Tibial nerve (tissue), 4 donors: ENCODE measurements around the gene COX7C. TPM values are rescaled to one million over a fixed set of nuclear protein-coding genes. Genes with fewer than 3 reads are reported as not detected.
A peak's percentile ranks its signal among the peaks of the same experiment; 100 is the strongest.
"Not testable (repeated sequence)": the region's sequence is repeated elsewhere in the genome, so short reads cannot be mapped to it uniquely, and the experiment has no call there.

ENCODE experiments used
- DNase-seq, 2 donors: peaks; one replicate each; pipeline ENCODE4 v3.0.0-alpha.2; 2019; ENCODE audit warnings: low spot score in 2 of 2
- H3K27ac ChIP-seq, 4 donors: fragments of 200-600 bp; sonication (generic) in 3 of 4; one replicate each; pipeline ENCODE4 v1.5.1; 2017 to 2019; ENCODE audit warnings: mild to moderate bottlenecking in 1 of 4
- H3K27me3 ChIP-seq, 2 donors: fragments of 200-600 bp; sonication (generic) in 1 of 2; one replicate each; pipeline versions ENCODE4 v1.5.1 to v1.6.0; 2017 to 2019
- H3K36me3 ChIP-seq, 3 donors: fragments of 200-600 bp; sonication (generic); one replicate each; pipeline ENCODE4 v1.5.1; 2018 to 2019
- H3K4me1 ChIP-seq, 4 donors: fragments of 200-600 bp; sonication (generic) in 3 of 4; one replicate each; pipeline ENCODE4 v1.5.1; 2017 to 2019
- H3K4me3 ChIP-seq, 4 donors: fragments of 200-600 bp; sonication (generic) in 3 of 4; one replicate each; pipeline ENCODE4 v1.5.1; 2017 to 2019; ENCODE audit warnings: mild to moderate bottlenecking in 1 of 4, moderate library complexity in 1 of 4
- H3K9me3 ChIP-seq, 4 donors: fragments of 200-600 bp; sonication (generic) in 3 of 4; one replicate each; pipeline ENCODE4 v1.5.1; 2017 to 2019
- CTCF ChIP-seq, 5 experiments: fragments of 200-600 bp in 3 of 5; fragments of 450-650 bp in 2 of 5; sonication (generic) in 3 of 5; IDR thresholded peaks; one replicate each; pipeline ENCODE4 v1.5.1; 2016 to 2019; ENCODE audit warnings: antibody characterized with exemption in 5 of 5, mild to moderate bottlenecking in 3 of 5, moderate library complexity in 2 of 5
- EP300 ChIP-seq, 2 donors: sonication (generic); formaldehyde crosslinking; IDR thresholded peaks; one replicate each; pipeline ENCODE4 v1.6.1; 2017; ENCODE audit warnings: antibody characterized with exemption in 2 of 2, mild to moderate bottlenecking in 1 of 2
- POLR2A ChIP-seq, 2 donors: fragments of 450-650 bp; IDR thresholded peaks; one replicate each; pipeline ENCODE4 v1.6.1; 2017; ENCODE audit warnings: antibody characterized with exemption in 2 of 2, mild to moderate bottlenecking in 2 of 2, moderate library complexity in 2 of 2
- WGBS, 2 donors: methylation state at CpG; one replicate each; pipeline ENCODE4 v1.1.5; 2018; 5-methylcytosine and 5-hydroxymethylcytosine counted together
- total RNA-seq, 4 donors: library from RNA; depleted of rRNA; stranded (reverse); fragments of >200 nt; gene quantifications; one replicate each; pipeline ENCODE4 v1.1.0, GENCODE V29; 2016

COX7C gene
- total RNA-seq, result 100 to 1,000 TPM; 256 to 424 (median 340) TPM

GRCh38 chr5:86617756-86618576, at the start of gene COX7C:
Gene COX7C, plus strand, starts transcription at chr5:86617941. Its CDS starts 115 bp downstream, at chr5:86618056.
- Histone ChIP-seq H3K4me3 (peak within 1 kb of the TSS; percentile 58 to 91 (median 76)), H3K4me1 (peaks cover 0 to 16% (median 12%) of the 10 kb centered on the region in 4 donors), H3K27ac (peak within 1 kb of the TSS; percentile 77 to 90 (median 82)), H3K27me3 (no peaks in the 10 kb centered on the region), H3K36me3 (peaks cover 0 to 36% (median 0%) of the 10 kb centered on the region in 3 donors), H3K9me3 (no peaks in the 10 kb centered on the region)
- TF ChIP-seq POLR2A (IDR thresholded peaks at IDR 0.05), result peak; percentile 72 to 83
- no peak for TF ChIP-seq CTCF (IDR thresholded peaks at IDR 0.05)
- TF ChIP-seq EP300 (IDR thresholded peaks at IDR 0.05), result peak; percentile 52 to 97
- WGBS, 2 donors, result 1% methylated on average over 37 to 40 of the region's 41 CpGs
- peak; percentile 78 to 95 for DNase-seq

- WGBS, 2 donors, result 97 to 98% methylated on average over 26 to 27 of the region's 44 CpGs
- not testable (repeated sequence) for H3K27ac ChIP-seq, H3K27me3 ChIP-seq, H3K4me1 ChIP-seq, H3K4me3 ChIP-seq, DNase-seq, H3K9me3 ChIP-seq, H3K36me3 ChIP-seq
Observed at GRCh38 chr5:86569522-86570426, 48.0 kb upstream of the COX7C start.

GRCh38 chr5:86570427-86571083, 47.2 kb upstream of the COX7C start:
- no peak overlapping the region for H3K27ac ChIP-seq
- no peaks in the 10 kb centered on the region for H3K4me1 ChIP-seq
- TF ChIP-seq POLR2A (IDR thresholded peaks at IDR 0.05) (no peak), CTCF (IDR thresholded peaks at IDR 0.05) (no peak), EP300 (IDR thresholded peaks at IDR 0.05) (no peak)
- no peak for DNase-seq
- 92% methylated on average over 18 to 20 of the region's 20 CpGs for WGBS, 2 donors
- no peak overlapping the region for H3K4me3 ChIP-seq
- no peaks in the 10 kb centered on the region for H3K9me3 ChIP-seq
- no peaks in the 10 kb centered on the region for H3K27me3 ChIP-seq
- no peaks in the 10 kb centered on the region for H3K36me3 ChIP-seq

- 96 to 98% methylated on average over 12 of the region's 12 CpGs for WGBS, 2 donors
- H3K4me3 ChIP-seq, H3K4me1 ChIP-seq, H3K36me3 ChIP-seq, H3K27ac ChIP-seq, DNase-seq, H3K9me3 ChIP-seq, H3K27me3 ChIP-seq: not testable (repeated sequence)
Observed at GRCh38 chr5:86571109-86571508, 46.6 kb upstream of the COX7C start.

GRCh38 chr5:86572825-86573517, 44.8 kb upstream of the COX7C start:
- no peak overlapping the region for H3K4me3 ChIP-seq
- H3K27me3 ChIP-seq, result no peaks in the 10 kb centered on the region
- WGBS, 2 donors, result 61 to 76% methylated on average over 7 of the region's 7 CpGs
- H3K36me3 ChIP-seq, result no peaks in the 10 kb centered on the region
- no peak for TF ChIP-seq POLR2A (IDR thresholded peaks at IDR 0.05)
- TF ChIP-seq EP300 (IDR thresholded peaks at IDR 0.05), result no peak
- TF ChIP-seq CTCF (IDR thresholded peaks at IDR 0.05), result no peak
- H3K9me3 ChIP-seq, result no peaks in the 10 kb centered on the region
- H3K27ac ChIP-seq, result no peak overlapping the region
- no peak for DNase-seq
- H3K4me1 ChIP-seq, result no peaks in the 10 kb centered on the region
